Liver (tissue), 5 donors: ENCODE data around the gene SIX3. TPM values are rescaled to one million over a fixed set of nuclear protein-coding genes. Genes with fewer than 3 reads are reported as not detected.

ENCODE experiments used
- polyA plus RNA-seq, 2 donors: library from polyadenylated mRNA; stranded (reverse) in 1 of 2; unstranded in 1 of 2; fragments of 200-250 nt in 1 of 2; fragments of >200 nt in 1 of 2; fragmentation: Nextera tagmentation in 1 of 2; extraction: Ambion mirVana in 1 of 2; gene quantifications; one replicate each; pipeline versions ENCODE4 v1.2.1 to v1.2.3, GENCODE V29; 2013 to 2015
- small RNA-seq: library from RNA; depleted of rRNA; stranded (forward); fragments of <200 nt; gene quantifications from one replicate; pipeline ENCODE3, GENCODE V24; 2014
- total RNA-seq, 2 donors: library from RNA; depleted of rRNA; stranded (reverse); fragments of >200 nt; gene quantifications; one replicate each; pipeline ENCODE4 v1.2.3, GENCODE V29; 2014
- donor health status: healthy.
- donor health status: healthy.
- donor health status: healthy.

The SIX3 gene
- total and polyA plus RNA-seq, 4 donors = not detected

Small RNA genes within 50 kb of the gene (small RNA-seq; reads per million reads assigned to genes)
- not detected for gene RF02246
- gene RF02247 = not detected
- not detected for gene RF02248
- gene RF02250 = not detected
- not detected for gene RF02251
- gene RF02252 = not detected

Other genes with a start within 250 kb of the SIX3 start
- not detected for gene SIX2, start 67.8 kb downstream of the SIX3 start, total RNA-seq
- gene SIX2, start 67.8 kb downstream of the SIX3 start, polyA plus RNA-seq = not detected